HEK293 (cell line): Measurements from ENCODE around the gene NINJ1.

ENCODE experiments used
- CTCF ChIA-PET: fragments of 350-600 bp; formaldehyde crosslinking; extraction: SDS; loops from one replicate; lab custom pipeline; 2021; ENCODE audit warnings: antibody characterized with exemption; lab: Yijun Ruan, JAX
- POLR2A ChIA-PET: fragments of 300-600 bp; formaldehyde crosslinking; extraction: SDS; loops from one replicate; lab custom pipeline; 2020; ENCODE audit warnings: antibody characterized with exemption, inconsistent platforms; lab: Yijun Ruan, JAX
- H3K27ac ChIP-seq: fragments of 200-500 bp; sonication (Bioruptor generic); 2 replicates; pipeline ENCODE4 v1.5.1; 2014; ENCODE audit warnings: low read depth, low read length, control low read depth, inconsistent platforms; ENCODE audit errors: extremely low read depth
- H3K36me3 ChIP-seq, 2 experiments: fragments of 200-500 bp in 1 of 2; sonication (Bioruptor generic) in 1 of 2; 1 replicate in 1 of 2; 2 replicates in 1 of 2; pipeline ENCODE4 v1.5.1; 2014 to 2017; ENCODE audit warnings: inconsistent platforms in 2 of 2, low read length in 2 of 2; ENCODE audit not compliant: control insufficient read depth in 2 of 2, insufficient read depth in 1 of 2
- H3K4me1 ChIP-seq: fragments of 200-500 bp; sonication (Bioruptor generic); 2 replicates; pipeline ENCODE4 v1.5.1; 2014; ENCODE audit warnings: mild to moderate bottlenecking, low read length, inconsistent platforms; ENCODE audit not compliant: control insufficient read depth, insufficient read depth
- H3K4me3 ChIP-seq: 2 replicates; pipeline ENCODE4 v1.5.1; 2011; ENCODE audit warnings: low read depth, mild to moderate bottlenecking, control low read depth, low read length, moderate library complexity
- H3K9me3 ChIP-seq: fragments of 200-500 bp; sonication (Bioruptor generic); 2 replicates; pipeline ENCODE4 v1.5.1; 2014; ENCODE audit warnings: low read depth, low read length, inconsistent platforms; ENCODE audit not compliant: control insufficient read depth, insufficient read depth
- FEZF1 ChIP-seq: fragments of 450-650 bp; formaldehyde crosslinking; IDR thresholded peaks from 2 replicates; pipeline ENCODE4 v1.5.1; 2016; ENCODE audit warnings: missing biosample characterization, missing genetic modification characterization
- GLIS1 ChIP-seq: fragments of 450-650 bp; formaldehyde crosslinking; IDR thresholded peaks from 2 replicates; pipeline ENCODE4 v1.5.1; 2016; ENCODE audit warnings: missing biosample characterization, missing genetic modification characterization
- KLF16 ChIP-seq: fragments of 450-650 bp; formaldehyde crosslinking; IDR thresholded peaks from 2 replicates; pipeline ENCODE4 v1.5.1; 2017; ENCODE audit warnings: missing biosample characterization, missing genetic modification characterization
- KLF9 ChIP-seq: fragments of 450-650 bp; formaldehyde crosslinking; IDR thresholded peaks from 2 replicates; pipeline ENCODE4 v1.5.1; 2016; ENCODE audit warnings: missing biosample characterization, missing genetic modification characterization, low read depth
- SP2 ChIP-seq: fragments of 450-650 bp; formaldehyde crosslinking; IDR thresholded peaks from 2 replicates; pipeline ENCODE4 v1.5.1; 2016; ENCODE audit warnings: missing biosample characterization, missing genetic modification characterization
- SP3 ChIP-seq: fragments of 450-650 bp; formaldehyde crosslinking; IDR thresholded peaks from 2 replicates; pipeline ENCODE4 v1.5.1; 2016; ENCODE audit warnings: missing biosample characterization, missing genetic modification characterization
- SP7 ChIP-seq: fragments of 450-650 bp; formaldehyde crosslinking; IDR thresholded peaks from 2 replicates; pipeline ENCODE4 v1.5.1; 2016; ENCODE audit warnings: missing biosample characterization, missing genetic modification characterization
- TCF7L2 ChIP-seq: IDR thresholded peaks from 2 replicates; pipeline ENCODE4 v1.6.1; 2011; ENCODE audit warnings: low read depth, mild to moderate bottlenecking, inconsistent platforms, low read length, moderate library complexity, borderline replicate concordance
- TRIM28 ChIP-seq: IDR thresholded peaks from 2 replicates; pipeline ENCODE4 v1.6.1; 2011; ENCODE audit warnings: low read length, control low read depth, borderline replicate concordance
- ZBTB8A ChIP-seq: fragments of 450-650 bp; formaldehyde crosslinking; IDR thresholded peaks from 2 replicates; pipeline ENCODE4 v1.5.1; 2016; ENCODE audit warnings: missing biosample characterization, missing genetic modification characterization
- ZFHX2 ChIP-seq: fragments of 450-650 bp; formaldehyde crosslinking; conservative IDR thresholded peaks from 2 replicates; pipeline ENCODE4 v1.5.1; 2016; ENCODE audit warnings: missing biosample characterization, missing genetic modification characterization
- ZFP69B ChIP-seq: fragments of 450-650 bp; formaldehyde crosslinking; IDR thresholded peaks from 2 replicates; pipeline ENCODE4 v1.5.1; 2016; ENCODE audit warnings: missing biosample characterization, missing genetic modification characterization
- ZNF202 ChIP-seq: fragments of 450-650 bp; formaldehyde crosslinking; IDR thresholded peaks from 2 replicates; pipeline ENCODE4 v1.5.1; 2016; ENCODE audit warnings: missing biosample characterization, missing genetic modification characterization, borderline replicate concordance
- ZNF335 ChIP-seq: fragments of 450-650 bp; formaldehyde crosslinking; conservative IDR thresholded peaks from 2 replicates; pipeline ENCODE4 v1.5.1; 2016; ENCODE audit warnings: missing biosample characterization, missing genetic modification characterization
- ZNF366 ChIP-seq: fragments of 450-650 bp; formaldehyde crosslinking; conservative IDR thresholded peaks from 2 replicates; pipeline ENCODE4 v1.5.1; 2016; ENCODE audit warnings: missing biosample characterization, missing genetic modification characterization
- ZNF514 ChIP-seq: fragments of 450-650 bp; formaldehyde crosslinking; IDR thresholded peaks from 2 replicates; pipeline ENCODE4 v1.5.1; 2016; ENCODE audit warnings: missing biosample characterization, missing genetic modification characterization
- ZNF610 ChIP-seq: fragments of 450-650 bp; formaldehyde crosslinking; IDR thresholded peaks from 2 replicates; pipeline ENCODE4 v1.5.1; 2016; ENCODE audit warnings: missing biosample characterization, missing genetic modification characterization, borderline replicate concordance
- ZNF629 ChIP-seq: fragments of 450-650 bp; formaldehyde crosslinking; IDR thresholded peaks from 2 replicates; pipeline ENCODE4 v1.5.1; 2017; ENCODE audit warnings: missing biosample characterization, missing genetic modification characterization
- ZNF654 ChIP-seq: fragments of 450-650 bp; formaldehyde crosslinking; IDR thresholded peaks from 2 replicates; pipeline ENCODE4 v1.5.1; 2016; ENCODE audit warnings: low read depth, missing biosample characterization, missing genetic modification characterization
- ZNF658 ChIP-seq: fragments of 450-650 bp; formaldehyde crosslinking; IDR thresholded peaks from 2 replicates; pipeline ENCODE4; 2016; ENCODE audit warnings: missing biosample characterization, missing genetic modification characterization
- ZNF837 ChIP-seq: fragments of 450-650 bp; formaldehyde crosslinking; IDR thresholded peaks from 2 replicates; pipeline ENCODE4 v1.5.1; 2016; ENCODE audit warnings: missing biosample characterization, missing genetic modification characterization
- ZXDB ChIP-seq: fragments of 450-650 bp; formaldehyde crosslinking; IDR thresholded peaks from 2 replicates; pipeline ENCODE4 v1.5.1; 2016; ENCODE audit warnings: missing biosample characterization, missing genetic modification characterization
- TF ChIP-seq, protein P1 (sequence below): fragments of 450-650 bp; formaldehyde crosslinking; IDR thresholded peaks from 2 replicates; pipeline ENCODE4 v1.5.0; 2017; ENCODE audit warnings: missing biosample characterization, missing genetic modification characterization, borderline replicate concordance
- TF ChIP-seq, protein P2 (sequence below): fragments of 450-650 bp; formaldehyde crosslinking; IDR thresholded peaks from 2 replicates; pipeline ENCODE4 v1.5.1; 2016; ENCODE audit warnings: missing biosample characterization, missing genetic modification characterization
- TF ChIP-seq, protein P3 (sequence below): fragments of 450-650 bp; formaldehyde crosslinking; optimal IDR thresholded peaks from 2 replicates; pipeline ENCODE3; 2016; ENCODE audit warnings: missing biosample characterization, mild to moderate bottlenecking, missing genetic modification characterization
- TF ChIP-seq, protein P4 (sequence below): fragments of 450-650 bp; formaldehyde crosslinking; IDR thresholded peaks from 2 replicates; pipeline ENCODE4 v1.5.1; 2016; ENCODE audit warnings: missing biosample characterization, missing genetic modification characterization
- TF ChIP-seq, protein P5 (sequence below): fragments of 450-650 bp; formaldehyde crosslinking; IDR thresholded peaks from 2 replicates; pipeline ENCODE4 v1.5.1; 2016; ENCODE audit warnings: missing biosample characterization, missing genetic modification characterization

Gene NINJ1

DNA sequence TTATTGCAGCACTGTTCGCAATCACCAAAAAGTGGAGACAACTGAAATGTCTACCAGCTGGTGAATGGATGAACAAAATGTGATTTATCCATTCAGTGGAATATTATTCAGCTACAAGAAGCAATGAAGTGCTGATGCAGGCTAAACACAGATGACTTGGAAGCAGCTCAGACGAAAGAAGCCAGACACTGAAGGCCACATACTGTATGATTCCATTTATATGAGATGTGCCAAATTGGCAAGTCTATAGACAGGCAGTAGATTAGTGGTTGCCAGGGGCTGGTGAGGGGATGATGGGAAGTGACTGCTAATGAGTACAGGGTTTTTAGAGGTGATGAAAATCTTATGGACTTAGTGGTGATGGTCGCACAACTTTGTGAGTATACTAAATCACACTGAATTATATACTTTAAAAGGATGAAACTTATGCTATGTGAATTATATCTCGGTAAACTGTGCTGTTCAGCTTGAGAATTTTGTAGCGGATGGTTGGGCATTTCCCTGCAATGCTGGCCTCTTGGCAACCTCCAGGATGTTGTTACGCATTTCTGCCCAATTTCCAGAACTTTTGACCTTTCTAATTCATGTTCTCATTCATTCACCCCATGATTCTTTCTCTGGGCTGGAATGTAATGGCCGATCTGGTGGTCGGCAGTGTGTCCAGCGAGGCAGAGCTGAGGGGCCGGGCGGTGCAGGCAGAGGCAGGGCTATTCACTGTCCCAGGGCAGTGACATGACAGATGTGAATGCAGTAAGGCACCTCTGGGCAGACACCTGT, 27.9 kb upstream of the NINJ1 start (continued):
- TF ChIP-seq, protein P1, sequence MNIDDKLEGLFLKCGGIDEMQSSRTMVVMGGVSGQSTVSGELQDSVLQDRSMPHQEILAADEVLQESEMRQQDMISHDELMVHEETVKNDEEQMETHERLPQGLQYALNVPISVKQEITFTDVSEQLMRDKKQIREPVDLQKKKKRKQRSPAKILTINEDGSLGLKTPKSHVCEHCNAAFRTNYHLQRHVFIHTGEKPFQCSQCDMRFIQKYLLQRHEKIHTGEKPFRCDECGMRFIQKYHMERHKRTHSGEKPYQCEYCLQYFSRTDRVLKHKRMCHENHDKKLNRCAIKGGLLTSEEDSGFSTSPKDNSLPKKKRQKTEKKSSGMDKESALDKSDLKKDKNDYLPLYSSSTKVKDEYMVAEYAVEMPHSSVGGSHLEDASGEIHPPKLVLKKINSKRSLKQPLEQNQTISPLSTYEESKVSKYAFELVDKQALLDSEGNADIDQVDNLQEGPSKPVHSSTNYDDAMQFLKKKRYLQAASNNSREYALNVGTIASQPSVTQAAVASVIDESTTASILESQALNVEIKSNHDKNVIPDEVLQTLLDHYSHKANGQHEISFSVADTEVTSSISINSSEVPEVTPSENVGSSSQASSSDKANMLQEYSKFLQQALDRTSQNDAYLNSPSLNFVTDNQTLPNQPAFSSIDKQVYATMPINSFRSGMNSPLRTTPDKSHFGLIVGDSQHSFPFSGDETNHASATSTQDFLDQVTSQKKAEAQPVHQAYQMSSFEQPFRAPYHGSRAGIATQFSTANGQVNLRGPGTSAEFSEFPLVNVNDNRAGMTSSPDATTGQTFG (tag by site-specific recombination), result no peak
- TF ChIP-seq, protein P2, sequence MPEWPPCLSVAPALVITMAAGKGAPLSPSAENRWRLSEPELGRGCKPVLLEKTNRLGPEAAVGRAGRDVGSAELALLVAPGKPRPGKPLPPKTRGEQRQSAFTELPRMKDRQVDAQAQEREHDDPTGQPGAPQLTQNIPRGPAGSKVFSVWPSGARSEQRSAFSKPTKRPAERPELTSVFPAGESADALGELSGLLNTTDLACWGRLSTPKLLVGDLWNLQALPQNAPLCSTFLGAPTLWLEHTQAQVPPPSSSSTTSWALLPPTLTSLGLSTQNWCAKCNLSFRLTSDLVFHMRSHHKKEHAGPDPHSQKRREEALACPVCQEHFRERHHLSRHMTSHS (tag by site-specific recombination), result no peak
- no peak for TF ChIP-seq ZNF514 (tag by site-specific recombination)
- TF ChIP-seq FEZF1 (tag by site-specific recombination), result no peak
- TF ChIP-seq, all 188 proteins: peak for 0

DNA sequence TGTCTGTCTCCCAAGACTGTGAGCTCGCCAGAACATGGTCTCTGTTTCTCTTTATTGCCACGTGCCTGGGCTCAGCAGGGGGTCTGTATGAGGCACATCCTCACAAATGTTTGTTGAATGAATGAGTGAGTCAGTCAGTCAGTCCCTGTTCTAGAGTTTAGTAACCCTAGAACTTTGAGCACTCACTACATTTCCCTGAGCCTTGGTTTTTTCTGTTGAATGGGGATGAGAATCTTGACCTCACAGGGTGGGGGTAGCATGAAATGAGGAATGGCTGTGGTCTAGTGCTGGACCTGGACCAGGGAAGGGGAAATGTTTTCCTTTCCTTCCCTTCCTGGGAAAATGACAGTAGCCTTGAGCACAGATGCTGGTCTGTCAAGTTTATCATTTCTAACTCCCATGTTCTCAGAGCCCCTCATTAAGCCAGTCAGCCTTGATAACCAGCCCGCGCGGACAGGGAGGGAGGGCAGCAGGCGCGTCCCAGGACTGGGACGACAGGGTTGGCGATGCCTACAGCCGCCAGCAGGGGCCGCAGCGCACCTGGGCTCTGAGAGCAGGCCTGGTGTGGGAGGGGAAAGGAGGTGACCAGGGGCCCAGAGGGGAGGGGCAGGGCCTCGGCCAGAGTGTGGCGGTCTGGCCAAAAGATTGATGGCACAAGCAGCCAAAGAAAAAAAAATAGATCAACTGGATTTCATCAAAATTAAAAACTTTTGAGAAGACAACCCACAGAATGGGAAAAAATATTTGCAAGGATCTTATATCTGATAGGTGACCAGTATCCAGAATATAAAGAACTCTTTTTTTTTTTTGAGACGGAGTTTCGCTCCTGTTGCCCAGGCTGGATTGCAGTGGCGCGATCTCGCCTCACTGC, 25.8 kb upstream of the NINJ1 start:
- Histone ChIP-seq H3K9me3 (no peaks in the 10 kb centered on the region), H3K27ac (no peak overlapping the region), H3K4me1 (no peaks in the 10 kb centered on the region), H3K4me3 (no peak overlapping the region), H3K36me3 (no peaks in the 10 kb centered on the region)
- CTCF ChIA-PET, result interaction anchor here (0.6 to 4.7 kb wide), 9 partner anchors 19 to 198 kb away, joined by 3 to 29 read pairs (median 4); no protein-coding TSS in a partner anchor
- POLR2A ChIA-PET, result no interaction called here
- TF ChIP-seq KLF9 (0 out of 2 replicates have a peak, but pooled peaks have one; percentile 34), ZFP69B (0 out of 2 replicates have a peak, but pooled peaks have one; percentile 27), GLIS1 (peak; percentile 58), ZNF658 (tag by site-specific recombination) (no peak), ZNF366 (tag by site-specific recombination) (0 out of 2 replicates have a peak, but pooled peaks have one; percentile 15), ZFHX2 (tag by site-specific recombination) (peak; percentile 75), SP7 (tag by site-specific recombination) (peak; percentile 57; the same call in 1 of the 2 replicates), SP3 (tag by site-specific recombination) (peak; percentile 41; the same call in 1 of the 2 replicates), TRIM28 (peak; percentile 31; the same call in 1 of the 2 replicates), ZXDB (tag by site-specific recombination) (peak; percentile 28; the same call in 1 of the 2 replicates), TCF7L2 (no peak), ZNF335 (tag by site-specific recombination) (peak; percentile 51; the same call in 1 of the 2 replicates), ZBTB8A (tag by site-specific recombination) (peak; percentile 18; the same call in 1 of the 2 replicates), ZNF610 (tag by site-specific recombination) (no peak), ZNF837 (tag by site-specific recombination) (no peak), KLF16 (tag by site-specific recombination) (0 out of 2 replicates have a peak, but pooled peaks have one; percentile 36), SP2 (peak; percentile 35; the same call in 1 of the 2 replicates), ZNF629 (tag by site-specific recombination) (peak; percentile 17; the same call in 1 of the 2 replicates), ZNF202 (tag by site-specific recombination) (no peak), ZNF654 (tag by site-specific recombination) (peak; percentile 89)
- TF ChIP-seq, protein P3, sequence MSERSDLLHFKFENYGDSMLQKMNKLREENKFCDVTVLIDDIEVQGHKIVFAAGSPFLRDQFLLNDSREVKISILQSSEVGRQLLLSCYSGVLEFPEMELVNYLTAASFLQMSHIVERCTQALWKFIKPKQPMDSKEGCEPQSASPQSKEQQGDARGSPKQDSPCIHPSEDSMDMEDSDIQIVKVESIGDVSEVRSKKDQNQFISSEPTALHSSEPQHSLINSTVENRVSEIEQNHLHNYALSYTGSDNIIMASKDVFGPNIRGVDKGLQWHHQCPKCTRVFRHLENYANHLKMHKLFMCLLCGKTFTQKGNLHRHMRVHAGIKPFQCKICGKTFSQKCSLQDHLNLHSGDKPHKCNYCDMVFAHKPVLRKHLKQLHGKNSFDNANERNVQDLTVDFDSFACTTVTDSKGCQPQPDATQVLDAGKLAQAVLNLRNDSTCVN (tag by site-specific recombination), result peak; percentile 56
- TF ChIP-seq, protein P4, sequence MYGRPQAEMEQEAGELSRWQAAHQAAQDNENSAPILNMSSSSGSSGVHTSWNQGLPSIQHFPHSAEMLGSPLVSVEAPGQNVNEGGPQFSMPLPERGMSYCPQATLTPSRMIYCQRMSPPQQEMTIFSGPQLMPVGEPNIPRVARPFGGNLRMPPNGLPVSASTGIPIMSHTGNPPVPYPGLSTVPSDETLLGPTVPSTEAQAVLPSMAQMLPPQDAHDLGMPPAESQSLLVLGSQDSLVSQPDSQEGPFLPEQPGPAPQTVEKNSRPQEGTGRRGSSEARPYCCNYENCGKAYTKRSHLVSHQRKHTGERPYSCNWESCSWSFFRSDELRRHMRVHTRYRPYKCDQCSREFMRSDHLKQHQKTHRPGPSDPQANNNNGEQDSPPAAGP (tag by site-specific recombination), result peak; percentile 78
- TF ChIP-seq, protein P5, sequence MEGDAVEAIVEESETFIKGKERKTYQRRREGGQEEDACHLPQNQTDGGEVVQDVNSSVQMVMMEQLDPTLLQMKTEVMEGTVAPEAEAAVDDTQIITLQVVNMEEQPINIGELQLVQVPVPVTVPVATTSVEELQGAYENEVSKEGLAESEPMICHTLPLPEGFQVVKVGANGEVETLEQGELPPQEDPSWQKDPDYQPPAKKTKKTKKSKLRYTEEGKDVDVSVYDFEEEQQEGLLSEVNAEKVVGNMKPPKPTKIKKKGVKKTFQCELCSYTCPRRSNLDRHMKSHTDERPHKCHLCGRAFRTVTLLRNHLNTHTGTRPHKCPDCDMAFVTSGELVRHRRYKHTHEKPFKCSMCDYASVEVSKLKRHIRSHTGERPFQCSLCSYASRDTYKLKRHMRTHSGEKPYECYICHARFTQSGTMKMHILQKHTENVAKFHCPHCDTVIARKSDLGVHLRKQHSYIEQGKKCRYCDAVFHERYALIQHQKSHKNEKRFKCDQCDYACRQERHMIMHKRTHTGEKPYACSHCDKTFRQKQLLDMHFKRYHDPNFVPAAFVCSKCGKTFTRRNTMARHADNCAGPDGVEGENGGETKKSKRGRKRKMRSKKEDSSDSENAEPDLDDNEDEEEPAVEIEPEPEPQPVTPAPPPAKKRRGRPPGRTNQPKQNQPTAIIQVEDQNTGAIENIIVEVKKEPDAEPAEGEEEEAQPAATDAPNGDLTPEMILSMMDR (tag by site-specific recombination), result peak; percentile 93
